GM12878 (cell line): ENCODE measurements around the gene NLRC3. TPM values are rescaled to one million over a fixed set of nuclear protein-coding genes. Genes with fewer than 3 reads are reported as not detected.

Experiments
- ATAC-seq: fragments of 200-7000 bp; cut with Tn5 transposase; 3 replicates; pipeline ENCODE4 v1.9.1; 2020; ENCODE audit warnings: mild to moderate bottlenecking, moderate library complexity
- BruUV-seq: library from RNA; stranded (reverse); fragments of 400-500 nt; replicated peaks from 2 replicates; lab custom pipeline; 2021; lab: Mats Ljungman, UMichigan
- CTCF ChIA-PET: fragments of 300-600 bp; sonication (Branson Sonifier 250); formaldehyde crosslinking; extraction: SDS; loops from one replicate; lab custom pipeline; 2021; ENCODE audit warnings: inconsistent platforms; lab: Yijun Ruan, JAX
- POLR2A ChIA-PET: fragments of 350-600 bp; formaldehyde crosslinking; extraction: SDS; loops from one replicate; lab custom pipeline; 2021; ENCODE audit warnings: inconsistent platforms; lab: Charles Lee
- RAD21 ChIA-PET: fragments of 300-600 bp; sonication (Branson Sonifier 250); formaldehyde crosslinking; loops from one replicate; lab custom pipeline; 2023; ENCODE audit warnings: antibody characterized with exemption; ENCODE audit not compliant: unreplicated experiment; lab: Charles Lee
- SMC1A ChIA-PET: fragments of 300-600 bp; sonication (Branson Sonifier 250); formaldehyde crosslinking; loops from one replicate; lab custom pipeline; 2023; ENCODE audit not compliant: unreplicated experiment, uncharacterized antibody; lab: Charles Lee
- DNase-seq: peaks from one replicate; pipeline ENCODE4 v3.0.0-alpha.2; 2011; ENCODE audit warnings: low read depth, low spot score
- FAIRE-seq: peaks from 3 replicates; lab custom pipeline; 2011; peaks lifted over from hg19 to GRCh38; lab: Jason Lieb, UNC
- H2AFZ ChIP-seq: 2 replicates; pipeline ENCODE4 v1.6.0; 2011; ENCODE audit warnings: low read depth, low read length, control low read depth; ENCODE audit not compliant: control insufficient read depth
- H3K27ac ChIP-seq: 2 replicates; pipeline ENCODE4 v1.5.1; 2011; ENCODE audit warnings: control low read depth; ENCODE audit not compliant: control insufficient read depth, insufficient read depth
- H3K27me3 ChIP-seq, 2 experiments: replicated peaks in 1 of 2; 2 replicates each; pipeline versions ENCODE4 v1.6.0 to v1.6.1; 2011; ENCODE audit warnings: low read length in 1 of 2; ENCODE audit not compliant: control insufficient read depth in 2 of 2, insufficient read depth in 2 of 2
- H3K36me3 ChIP-seq, 2 experiments: 2 replicates each; pipeline ENCODE4 v1.5.1; 2011; ENCODE audit warnings: low read length in 1 of 2; ENCODE audit not compliant: control insufficient read depth in 2 of 2, insufficient read depth in 2 of 2
- H3K4me1 ChIP-seq: 2 replicates; pipeline ENCODE4 v1.6.1; 2011; ENCODE audit warnings: mild to moderate bottlenecking, low read length, moderate library complexity, mixed read lengths; ENCODE audit not compliant: control insufficient read depth, insufficient read depth
- H3K4me2 ChIP-seq: 2 replicates; pipeline ENCODE4 v1.6.0; 2011; ENCODE audit warnings: control low read depth; ENCODE audit not compliant: control insufficient read depth, insufficient read depth
- H3K4me3 ChIP-seq: fragments of 200-600 bp; sonication (generic); 2 replicates; pipeline ENCODE4 v1.5.1; 2016
- H3K79me2 ChIP-seq: 2 replicates; pipeline ENCODE4 v1.6.0; 2011; ENCODE audit warnings: low read length; ENCODE audit not compliant: control insufficient read depth, insufficient read depth
- H3K9ac ChIP-seq: 2 replicates; pipeline ENCODE4 v1.8.0; 2011; ENCODE audit warnings: low read length, control low read depth, mixed read lengths; ENCODE audit not compliant: control insufficient read depth, insufficient read depth
- H3K9me3 ChIP-seq: replicated peaks from 3 replicates; pipeline ENCODE4 v1.5.1; 2011; ENCODE audit warnings: mild to moderate bottlenecking, low read length; ENCODE audit not compliant: control insufficient read depth, insufficient read depth
- H4K20me1 ChIP-seq: 2 replicates; pipeline ENCODE4 v1.6.0; 2011; ENCODE audit not compliant: control insufficient read depth, insufficient read depth
- CBX3 ChIP-seq: fragments of 200-600 bp; sonication (generic); IDR thresholded peaks from 2 replicates; pipeline ENCODE4 v1.6.1; 2016; ENCODE audit warnings: low read depth, borderline replicate concordance
- CREM ChIP-seq: IDR thresholded peaks from 2 replicates; pipeline ENCODE4 v1.6.1; 2014; ENCODE audit warnings: antibody characterized with exemption, low read depth
- EZH2 ChIP-seq: IDR thresholded peaks from 2 replicates; pipeline ENCODE4 v1.6.1; 2012; ENCODE audit warnings: low read depth, mild to moderate bottlenecking, control low read depth, inconsistent platforms, low read length, borderline replicate concordance; ENCODE audit not compliant: control insufficient read depth
- NRF1 ChIP-seq: conservative IDR thresholded peaks from 2 replicates; pipeline ENCODE4 v1.6.1; 2011; ENCODE audit warnings: mild to moderate bottlenecking, low read depth, low read length, improper control_type of control experiment
- RB1 ChIP-seq: fragments of 450-650 bp; formaldehyde crosslinking; IDR thresholded peaks from 2 replicates; pipeline ENCODE4 v1.6.1; 2017; ENCODE audit warnings: mild to moderate bottlenecking, borderline replicate concordance
- ZNF622 ChIP-seq: fragments of 450-650 bp; IDR thresholded peaks from 2 replicates; pipeline ENCODE4 v1.6.1; 2017; ENCODE audit warnings: mild to moderate bottlenecking, inconsistent platforms
- WGBS: methylation state at CpG from one replicate; pipeline ENCODE4 v1.1.6; 2016; ENCODE audit warnings: low lambda C conversion rate; ENCODE audit not compliant: insufficient replicate concordance, insufficient coverage; ENCODE audit errors: missing lambda C conversion rate; 5-methylcytosine and 5-hydroxymethylcytosine counted together
- in situ Hi-C: fragments of 300-500 bp; cut with MboI; formaldehyde crosslinking; loops from 9 replicates; pipeline ENCODE4 v1.14.3; 2018; ENCODE audit warnings: mixed read lengths
- intact Hi-C: fragments of 100-400 bp; cut with micrococcal nuclease; formaldehyde crosslinking; loops from one replicate; pipeline ENCODE4 v1.14.2; 2022; ENCODE audit not compliant: unreplicated experiment
- polyA plus RNA-seq, 11 experiments: library from polyadenylated mRNA; depleted of rRNA in 4 of 11; unstranded in 6 of 11; stranded (reverse) in 5 of 11; fragments of >200 nt; fragmentation: Nextera tagmentation in 4 of 11; fragmentation: Illumina TruSeq in 1 of 11; extraction: Ambion mirVana in 4 of 11; extraction: Trizol in 1 of 11; gene quantifications; 1 replicate in 1 of 11; 2 replicates in 10 of 11; pipeline versions ENCODE4 v1.2.1 to v1.2.3, GENCODE V29; 2011 to 2016; ENCODE audit warnings: inconsistent platforms in 2 of 11, missing spikeins in 2 of 11, low read depth in 1 of 11
- total RNA-seq, 4 experiments: library from RNA; depleted of rRNA in 3 of 4; stranded (reverse); fragments of >200 nt in 3 of 4; fragmentation: Illumina TruSeq in 1 of 4; extraction: Trizol in 1 of 4; gene quantifications; 2 replicates each; pipeline versions ENCODE4 v1.2.1 to v1.2.3, GENCODE V29; 2013 to 2021
- TF ChIP-seq, protein P1 (sequence below): IDR thresholded peaks from 2 replicates; pipeline ENCODE4 v1.6.1; 2012; ENCODE audit warnings: low read depth, low read length, improper control_type of control experiment

Gene NLRC3
- total and polyA plus RNA-seq, 10 of the 15 experiments (the other 5 are each of a cell fraction or from before 2014, with no cell fraction given), result 2.2 to 17.8 (median 7.6) TPM

DNA sequence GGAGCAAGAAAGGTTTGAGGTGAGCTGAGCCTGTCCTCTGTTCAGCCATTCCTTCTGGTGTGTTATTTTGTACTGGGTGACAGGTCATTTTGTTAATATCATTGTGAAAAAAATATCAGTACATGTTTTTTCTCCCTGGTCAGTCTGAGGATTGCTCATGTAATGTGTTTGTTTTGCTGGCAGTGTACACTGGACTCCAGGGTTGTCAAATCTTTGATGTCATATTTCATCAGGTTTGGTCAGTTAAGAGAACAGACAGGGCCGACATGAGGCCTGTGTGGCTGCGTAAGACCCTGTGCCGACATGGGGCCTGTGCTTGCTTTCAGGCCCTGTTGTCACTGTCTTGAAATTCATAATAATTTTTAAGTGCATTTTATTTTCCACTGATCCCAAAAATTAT lies 53.9 kb downstream of the NLRC3 start:
- H3K4me2 ChIP-seq, result no peak overlapping the region
- TF ChIP-seq NRF1 (no peak), ZNF622 (no peak), RB1 (no peak), CREM (no peak), EZH2 (no peak), CBX3 (no peak)
- TF ChIP-seq, protein P1, sequence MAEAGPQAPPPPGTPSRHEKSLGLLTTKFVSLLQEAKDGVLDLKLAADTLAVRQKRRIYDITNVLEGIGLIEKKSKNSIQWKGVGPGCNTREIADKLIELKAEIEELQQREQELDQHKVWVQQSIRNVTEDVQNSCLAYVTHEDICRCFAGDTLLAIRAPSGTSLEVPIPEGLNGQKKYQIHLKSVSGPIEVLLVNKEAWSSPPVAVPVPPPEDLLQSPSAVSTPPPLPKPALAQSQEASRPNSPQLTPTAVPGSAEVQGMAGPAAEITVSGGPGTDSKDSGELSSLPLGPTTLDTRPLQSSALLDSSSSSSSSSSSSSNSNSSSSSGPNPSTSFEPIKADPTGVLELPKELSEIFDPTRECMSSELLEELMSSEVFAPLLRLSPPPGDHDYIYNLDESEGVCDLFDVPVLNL, result no peak
- TF ChIP-seq, all 136 proteins: peak for 0
- Histone ChIP-seq H3K4me3 (no peak overlapping the region), H3K9me3 (no peaks in the 10 kb centered on the region), H3K79me2 (no peaks in the 10 kb centered on the region), H3K36me3 (no peaks in the 10 kb centered on the region), H3K4me1 (no peaks in the 10 kb centered on the region), H3K27ac (no peak overlapping the region), H2AFZ (no peak overlapping the region), H3K9ac (no peak overlapping the region), H3K27me3 (no peaks in the 10 kb centered on the region), H4K20me1 (no peaks in the 10 kb centered on the region)
- in situ Hi-C loops, result no loop called here
- FAIRE-seq (no peak), ATAC-seq (no peak), DNase-seq (no peak)
- intact Hi-C loops, result no loop called here
- CTCF ChIA-PET, result interaction anchor here (0.6 to 1.0 kb wide), 2 partner anchors 103 to 240 kb away, joined by 3 read pairs; no protein-coding TSS in a partner anchor
- no TSS peak for BruUV-seq
- SMC1A ChIA-PET, result interaction anchor here (0.6 to 2.1 kb wide), 2 partner anchors 13 to 113 kb away, joined by 3 to 7 read pairs; no protein-coding TSS in a partner anchor
- POLR2A ChIA-PET, result no interaction called here
- RAD21 ChIA-PET, result no interaction called here
- 94% methylated on average over 3 of the region's 3 CpGs for WGBS
